GM18519 (cell line): ENCODE results near the gene SH3RF1.
"Not testable (repeated sequence)": the region's sequence is repeated elsewhere in the genome, so short reads cannot be mapped to it uniquely, and the experiment has no call there.

ENCODE experiments used
- ATAC-seq: cut with Tn5 transposase; IDR thresholded peaks from one replicate; pipeline ENCODE4 v1.9.1; 2021; ENCODE audit warnings: mild to moderate bottlenecking, moderate library complexity; ENCODE audit not compliant: unreplicated experiment, low FRiP score

SH3RF1 gene

DNA sequence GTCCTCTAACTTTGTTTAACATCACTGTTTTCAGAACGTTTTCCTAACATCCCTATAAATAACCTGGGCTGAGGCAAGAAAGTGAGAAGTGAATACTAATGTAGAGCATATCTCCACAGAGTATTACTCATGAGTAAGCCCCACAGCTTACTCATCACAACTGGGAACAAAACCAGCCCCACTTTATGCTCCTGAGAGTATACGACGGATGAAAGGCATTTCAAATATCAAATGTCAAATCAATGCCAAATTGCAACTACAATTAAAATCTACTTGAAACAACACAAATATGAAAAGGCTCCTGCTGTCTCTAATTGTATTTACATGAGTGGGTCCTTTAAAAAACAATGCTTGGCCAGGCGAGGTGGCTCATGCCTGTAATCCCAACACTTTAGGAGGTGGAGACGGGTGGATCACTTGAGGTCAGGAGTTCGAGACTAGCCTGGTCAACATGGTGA lies 41.2 kb downstream of the SH3RF1 start:
- ATAC-seq = no peak

- ATAC-seq = no peak
Measured at GRCh38 chr4:169228076-169228475, 42.7 kb downstream of the SH3RF1 start.

DNA sequence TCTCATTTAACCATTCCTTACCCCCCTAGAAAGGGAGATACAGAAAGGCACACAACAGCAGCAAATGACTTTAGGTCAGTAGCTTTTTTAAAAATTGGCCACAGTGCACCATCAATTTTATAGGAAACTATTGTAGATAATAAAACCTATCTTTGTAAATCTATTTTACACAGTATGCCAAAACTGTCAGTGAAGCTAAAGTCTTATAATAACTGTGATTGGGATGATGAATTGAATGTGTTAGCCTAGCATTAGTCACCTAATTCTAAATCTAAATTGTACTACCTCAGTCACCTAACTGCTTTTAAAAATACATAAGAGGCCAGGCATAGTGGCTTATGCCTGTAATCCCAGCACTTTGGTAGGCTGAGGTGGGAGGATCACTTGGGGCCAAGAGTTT lies 44.2 kb downstream of the SH3RF1 start:
- no peak for ATAC-seq

- ATAC-seq = peak; percentile 28
Measured at GRCh38 chr4:169225812-169226211, 44.9 kb downstream of the SH3RF1 start.

GRCh38 chr4:169225058-169225751 lies 45.6 kb downstream of the SH3RF1 start:
- peak; percentile 46 for ATAC-seq

- no peak for ATAC-seq
Measured at GRCh38 chr4:169222761-169223160, 48.0 kb downstream of the SH3RF1 start.

DNA sequence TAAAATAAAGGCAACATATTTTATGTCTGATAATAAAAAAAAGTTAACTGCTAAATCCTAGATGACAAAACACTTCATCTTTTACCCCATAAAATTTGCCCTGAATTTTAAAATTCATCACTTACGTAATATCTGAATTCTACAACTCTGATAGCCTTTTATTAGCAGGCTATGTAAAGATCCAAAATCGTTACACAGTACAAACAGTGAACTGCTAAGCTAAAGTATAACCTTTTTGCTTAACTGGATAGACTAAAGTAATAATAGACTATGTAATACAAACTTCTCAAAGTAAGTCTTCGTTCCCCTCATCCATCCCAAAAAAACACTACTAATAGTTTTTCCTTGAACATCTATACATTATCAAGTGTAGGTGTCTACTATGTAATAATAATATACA lies 49.1 kb downstream of the SH3RF1 start:
- ATAC-seq = no peak

- ATAC-seq = no peak
Measured at GRCh38 chr4:169220854-169221411, 49.8 kb downstream of the SH3RF1 start.

- no peak for ATAC-seq
Measured at GRCh38 chr4:169220447-169220846, 50.3 kb downstream of the SH3RF1 start.

DNA sequence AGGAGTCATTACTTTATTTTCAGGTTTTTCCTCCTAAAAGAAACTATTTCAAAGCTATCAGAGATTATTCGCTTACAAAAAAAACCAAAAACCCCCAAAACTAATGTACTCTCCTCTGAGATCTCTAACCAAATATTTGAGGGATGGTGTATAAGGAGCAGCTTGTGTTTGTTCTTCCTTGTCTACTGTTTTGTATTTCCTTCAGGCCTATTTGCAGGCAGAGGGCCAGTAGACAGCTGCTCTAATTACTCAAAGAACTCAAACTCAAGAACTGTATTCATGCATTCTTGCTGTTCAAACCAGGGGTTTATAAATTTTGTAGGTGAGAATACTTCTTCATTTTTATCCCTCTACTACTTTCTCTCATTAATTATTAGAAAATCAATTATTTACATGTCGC lies 51.3 kb downstream of the SH3RF1 start:
- ATAC-seq = no peak

DNA sequence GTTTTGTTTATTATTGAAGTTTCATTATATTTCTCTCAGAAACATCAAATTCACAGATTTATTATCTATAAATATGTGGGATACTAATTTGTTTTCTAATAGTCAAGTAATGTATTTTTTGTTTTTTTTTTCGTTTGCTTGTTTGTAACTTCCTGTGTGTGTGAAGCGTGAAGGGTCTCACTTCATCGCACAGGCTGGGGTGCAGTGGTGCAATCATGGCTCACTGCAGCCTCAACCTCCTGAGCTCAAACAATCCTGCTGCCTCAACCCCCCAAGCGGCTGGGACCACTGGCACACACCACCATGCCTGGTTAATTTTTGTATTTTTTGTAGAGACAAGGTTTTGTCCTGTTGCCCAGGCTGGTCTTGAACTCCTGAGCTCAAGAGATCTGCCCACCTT lies 55.1 kb downstream of the SH3RF1 start:
- ATAC-seq = peak; percentile 34

GRCh38 chr4:169212981-169213380 lies 57.8 kb downstream of the SH3RF1 start:
- ATAC-seq = no peak

GRCh38 chr4:169210504-169211118 lies 60.1 kb downstream of the SH3RF1 start:
- peak; percentile 87 for ATAC-seq

DNA sequence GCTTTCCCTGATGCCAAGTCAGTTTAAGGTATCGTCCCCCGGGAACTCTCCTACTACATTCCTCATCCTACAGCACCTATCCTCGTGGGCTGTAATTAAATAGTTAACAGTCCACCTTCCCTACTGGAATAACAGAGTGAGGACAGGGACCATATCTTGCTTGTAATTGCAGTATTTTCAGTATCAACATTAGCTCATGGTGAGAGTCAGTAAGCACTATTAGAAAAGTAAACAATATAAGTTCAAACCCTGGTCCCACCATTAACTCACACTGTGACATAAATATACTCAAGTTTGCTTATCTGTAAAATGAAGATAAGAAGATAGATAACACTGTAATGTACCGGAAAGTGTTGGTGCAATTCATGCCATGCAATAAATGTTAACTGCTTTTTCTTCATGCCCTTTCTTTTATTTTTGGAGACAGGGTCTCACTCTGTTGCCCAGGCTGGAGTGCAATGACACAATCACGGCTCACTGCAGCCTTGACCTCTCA lies 61.3 kb downstream of the SH3RF1 start:
- ATAC-seq = no peak

- ATAC-seq = no peak
Measured at GRCh38 chr4:169208516-169208915, 62.2 kb downstream of the SH3RF1 start.

DNA sequence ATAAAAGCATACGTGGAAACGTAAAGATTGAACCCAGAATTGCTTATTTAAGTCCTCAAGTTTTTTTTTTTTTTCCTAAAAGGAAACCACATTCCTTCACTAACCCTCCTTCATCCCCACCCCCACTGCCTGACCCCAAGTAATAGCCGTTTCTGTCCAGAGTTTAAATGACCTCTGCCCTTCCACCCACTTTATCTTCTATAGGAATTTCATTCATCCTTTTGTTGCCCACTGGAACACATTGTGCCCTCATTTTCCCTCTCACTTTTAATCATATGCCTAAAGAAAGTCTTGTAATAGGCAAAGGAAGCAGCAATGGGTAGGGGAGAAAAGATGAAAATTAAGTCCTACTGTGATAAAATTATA lies 62.7 kb downstream of the SH3RF1 start:
- no peak for ATAC-seq

GRCh38 chr4:169207436-169208089 lies 63.2 kb downstream of the SH3RF1 start:
- no peak for ATAC-seq

- no peak for ATAC-seq
Measured at GRCh38 chr4:169205744-169206080, 65.0 kb downstream of the SH3RF1 start.

GRCh38 chr4:169205075-169205743 lies 65.5 kb downstream of the SH3RF1 start:
- ATAC-seq = no peak

DNA sequence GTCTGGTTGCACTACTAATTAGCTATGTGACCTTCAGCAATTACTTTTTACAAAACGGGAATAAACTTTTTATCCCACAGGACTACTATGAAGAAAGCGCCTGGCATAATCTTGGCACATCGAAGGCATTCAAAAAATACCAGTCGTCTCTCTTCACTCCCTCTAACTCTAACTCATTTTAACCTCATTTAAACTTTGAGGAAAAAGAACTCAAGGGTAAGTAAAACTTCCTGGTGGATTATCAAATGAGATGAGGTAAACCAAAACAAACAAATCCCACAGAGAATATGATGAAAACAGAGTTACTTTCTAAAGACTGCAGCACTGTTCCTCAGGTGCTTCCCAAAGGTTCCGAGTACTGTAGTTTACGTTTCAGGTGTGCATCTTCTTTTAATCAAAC lies 66.9 kb downstream of the SH3RF1 start:
- ATAC-seq = no peak

DNA sequence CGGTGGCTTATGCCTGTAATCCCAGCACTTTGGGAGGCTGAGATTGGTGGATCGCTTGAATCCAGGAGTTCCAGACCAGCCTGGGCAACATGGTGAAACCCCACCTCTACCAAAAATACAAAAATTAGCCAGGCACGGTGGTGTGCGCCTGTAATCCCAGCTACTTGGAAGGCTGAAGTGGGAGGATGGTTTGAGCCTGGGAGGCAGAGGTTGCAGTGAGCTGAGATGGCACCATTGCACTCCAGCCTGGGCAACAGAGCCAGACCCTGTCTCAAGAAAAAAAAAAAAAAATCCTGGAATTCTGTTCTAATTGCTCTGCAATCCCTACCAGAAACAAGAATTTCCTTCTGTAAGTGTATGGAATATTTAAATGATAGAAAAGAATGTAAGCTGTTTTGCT lies 67.5 kb downstream of the SH3RF1 start:
- not testable (repeated sequence) for ATAC-seq
